Esophagus squamous epithelium (tissue), 4 donors: ENCODE measurements around the gene TRPM6.

ENCODE experiments used
- POLR2A ChIP-seq, 4 donors: fragments of 450-650 bp; IDR thresholded peaks; one replicate each; pipeline ENCODE4 v1.6.1; 2017; ENCODE audit warnings: antibody characterized with exemption in 4 of 4, mild to moderate bottlenecking in 4 of 4, moderate library complexity in 3 of 4
- TF ChIP-seq, protein P1 (sequence below), 6 experiments: fragments of 450-650 bp in 4 of 6; fragments of 200-600 bp in 2 of 6; sonication (generic) in 2 of 6; IDR thresholded peaks; one replicate each; pipeline ENCODE4 v1.5.1; 2016 to 2019; ENCODE audit warnings: antibody characterized with exemption in 6 of 6, mild to moderate bottlenecking in 4 of 6, moderate library complexity in 4 of 6

DNA sequence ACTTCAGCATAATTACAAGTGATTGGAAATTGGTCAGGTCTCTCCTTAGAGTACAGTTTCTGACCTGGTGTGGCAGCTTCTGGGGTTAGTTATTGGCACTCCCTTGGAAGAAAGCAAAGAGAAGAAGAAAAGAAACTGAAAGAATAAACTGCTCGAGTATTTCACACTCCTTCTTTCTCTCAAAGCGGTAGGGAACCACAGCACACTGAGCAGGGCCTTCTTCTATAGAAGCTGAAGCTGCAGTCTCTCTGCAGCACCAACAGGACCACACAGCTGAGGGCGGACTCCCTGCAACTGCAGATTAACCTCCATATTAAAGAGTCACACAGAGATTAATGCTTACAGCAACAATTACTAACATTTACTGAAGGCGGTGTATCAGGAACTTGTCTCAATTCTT is 152.0 kb downstream of the TRPM6 start:
- TF ChIP-seq, protein P1, sequence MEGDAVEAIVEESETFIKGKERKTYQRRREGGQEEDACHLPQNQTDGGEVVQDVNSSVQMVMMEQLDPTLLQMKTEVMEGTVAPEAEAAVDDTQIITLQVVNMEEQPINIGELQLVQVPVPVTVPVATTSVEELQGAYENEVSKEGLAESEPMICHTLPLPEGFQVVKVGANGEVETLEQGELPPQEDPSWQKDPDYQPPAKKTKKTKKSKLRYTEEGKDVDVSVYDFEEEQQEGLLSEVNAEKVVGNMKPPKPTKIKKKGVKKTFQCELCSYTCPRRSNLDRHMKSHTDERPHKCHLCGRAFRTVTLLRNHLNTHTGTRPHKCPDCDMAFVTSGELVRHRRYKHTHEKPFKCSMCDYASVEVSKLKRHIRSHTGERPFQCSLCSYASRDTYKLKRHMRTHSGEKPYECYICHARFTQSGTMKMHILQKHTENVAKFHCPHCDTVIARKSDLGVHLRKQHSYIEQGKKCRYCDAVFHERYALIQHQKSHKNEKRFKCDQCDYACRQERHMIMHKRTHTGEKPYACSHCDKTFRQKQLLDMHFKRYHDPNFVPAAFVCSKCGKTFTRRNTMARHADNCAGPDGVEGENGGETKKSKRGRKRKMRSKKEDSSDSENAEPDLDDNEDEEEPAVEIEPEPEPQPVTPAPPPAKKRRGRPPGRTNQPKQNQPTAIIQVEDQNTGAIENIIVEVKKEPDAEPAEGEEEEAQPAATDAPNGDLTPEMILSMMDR (IDR thresholded peaks at IDR 0.05), result no peak
- TF ChIP-seq POLR2A (IDR thresholded peaks at IDR 0.05), result no peak
